NCI-H82 treated with DMSO at 0.1 percent for 48 hours (cell line): Measurements from ENCODE around the gene SLC28A3.

Experiments
- DNase-seq: peaks from one replicate; lab custom pipeline; 2025; ENCODE audit not compliant: unreplicated experiment; lab: John Stamatoyannopoulos, UW

The SLC28A3 gene

GRCh38 chr9:84301851-84302250 is 38.7 kb downstream of the SLC28A3 start:
- no peak for DNase-seq

DNA sequence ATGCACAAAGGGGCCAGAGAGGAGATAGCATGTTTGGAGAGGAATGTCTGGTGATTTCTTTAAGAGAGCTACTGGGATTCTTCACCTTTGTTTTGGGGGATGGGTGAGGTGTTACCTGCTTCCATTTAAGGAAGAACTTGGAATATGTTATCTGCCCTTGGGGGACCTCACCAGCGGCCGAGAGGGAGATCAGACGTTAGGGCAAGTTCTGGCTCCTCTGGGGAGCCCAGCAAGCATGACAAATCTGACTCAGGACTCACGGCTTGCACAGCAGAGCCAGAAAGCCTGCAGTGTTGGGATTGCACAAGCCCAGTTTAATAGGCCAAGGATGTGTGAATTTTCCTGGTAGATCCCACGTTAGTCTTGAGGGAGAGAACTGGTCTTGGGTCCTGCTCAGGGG is 40.3 kb downstream of the SLC28A3 start:
- DNase-seq = no peak

DNA sequence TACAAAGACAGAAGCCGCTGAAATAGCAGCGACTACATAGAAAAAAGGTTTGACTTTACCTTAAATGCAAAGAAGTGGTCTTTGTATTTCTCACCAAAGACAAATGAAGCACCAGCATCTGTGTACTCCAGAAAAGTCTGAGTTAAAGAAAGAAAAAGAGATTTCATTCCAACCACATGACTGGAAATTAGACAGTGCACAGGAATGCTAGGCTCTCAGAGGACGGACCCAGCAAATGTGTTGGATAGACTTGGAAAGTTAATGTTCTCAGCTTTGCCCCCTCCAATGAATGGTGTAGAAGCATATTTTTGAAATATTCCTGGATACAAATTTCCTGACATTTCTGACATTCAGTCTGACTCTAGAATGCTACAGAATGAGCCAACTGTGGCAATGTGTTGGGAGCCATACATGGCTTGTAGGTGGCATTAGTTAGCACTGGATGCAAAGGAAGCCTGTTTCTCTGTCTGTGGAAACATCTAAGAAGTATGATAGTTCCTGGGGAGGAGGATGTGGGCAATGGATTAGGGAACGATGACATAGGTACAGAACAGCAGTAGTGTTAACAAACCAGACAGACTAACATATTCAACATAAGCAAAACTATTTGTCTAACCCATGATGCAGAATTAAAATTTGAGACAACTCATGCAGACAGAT is 43.3 kb downstream of the SLC28A3 start:
- no peak for DNase-seq

GRCh38 chr9:84296146-84296843 is 44.3 kb downstream of the SLC28A3 start:
- DNase-seq = no peak

- no peak for DNase-seq
Measured at GRCh38 chr9:84294241-84294950, 46.2 kb downstream of the SLC28A3 start.

DNA sequence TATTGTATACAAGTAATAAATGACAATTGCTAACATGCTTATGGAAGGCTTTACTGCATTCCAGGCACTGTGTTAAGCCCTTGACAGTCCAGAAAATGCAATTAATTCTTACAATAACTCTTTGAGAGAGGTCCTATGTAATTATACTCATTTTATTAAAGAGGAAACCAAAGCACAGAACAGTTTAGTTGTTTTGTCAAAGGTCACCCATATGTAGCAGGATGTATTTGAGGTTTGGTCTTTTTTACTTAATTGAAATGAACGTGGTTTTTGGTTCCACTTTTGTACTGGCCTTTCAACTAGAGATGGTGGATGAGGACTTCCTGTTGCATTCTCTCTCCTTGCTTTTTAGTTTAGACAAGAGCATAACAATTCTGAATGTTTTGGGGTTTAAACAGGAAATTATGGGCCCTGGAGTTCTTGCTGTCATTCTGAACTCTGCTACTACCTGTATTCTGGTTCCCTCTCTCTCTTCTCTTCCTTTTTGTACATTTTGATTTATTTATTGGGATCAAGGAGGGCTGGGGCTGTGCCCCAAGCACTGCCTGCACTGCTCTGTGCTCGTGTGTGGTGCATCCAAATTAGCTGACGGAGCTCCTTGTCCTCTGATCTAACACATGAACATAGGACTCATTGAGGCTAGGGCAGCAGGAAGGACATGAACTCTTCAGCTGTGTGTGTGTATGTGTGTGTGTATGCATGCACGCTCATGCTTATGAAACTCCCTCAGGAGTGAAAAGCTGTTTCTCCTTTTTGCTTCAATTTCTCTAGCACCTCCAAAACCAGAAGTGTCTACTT is 47.4 kb downstream of the SLC28A3 start:
- DNase-seq = no peak

GRCh38 chr9:84285381-84285780 is 55.2 kb downstream of the SLC28A3 start:
- no peak for DNase-seq

DNA sequence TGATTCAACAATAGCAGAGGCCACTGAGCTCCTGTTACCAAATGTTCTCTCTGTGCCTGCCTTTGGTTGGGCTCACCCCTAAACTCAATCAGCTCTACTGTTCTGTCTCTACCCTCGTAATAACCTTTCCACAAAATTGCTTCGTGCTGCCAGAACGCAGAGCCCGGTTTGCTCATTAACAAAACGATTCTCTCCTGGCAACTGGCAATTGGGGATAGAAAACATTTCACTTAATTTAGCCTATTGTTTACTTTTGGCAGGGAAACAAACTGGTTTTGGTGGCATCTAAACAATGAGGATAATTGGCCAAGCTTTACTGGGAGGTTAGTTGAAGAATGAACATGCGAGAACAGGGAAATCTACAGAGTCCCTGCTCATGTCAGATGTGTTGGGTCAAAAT is 56.6 kb downstream of the SLC28A3 start:
- no peak for DNase-seq

- DNase-seq = no peak
Measured at GRCh38 chr9:84278130-84278529, 62.4 kb downstream of the SLC28A3 start.

DNA sequence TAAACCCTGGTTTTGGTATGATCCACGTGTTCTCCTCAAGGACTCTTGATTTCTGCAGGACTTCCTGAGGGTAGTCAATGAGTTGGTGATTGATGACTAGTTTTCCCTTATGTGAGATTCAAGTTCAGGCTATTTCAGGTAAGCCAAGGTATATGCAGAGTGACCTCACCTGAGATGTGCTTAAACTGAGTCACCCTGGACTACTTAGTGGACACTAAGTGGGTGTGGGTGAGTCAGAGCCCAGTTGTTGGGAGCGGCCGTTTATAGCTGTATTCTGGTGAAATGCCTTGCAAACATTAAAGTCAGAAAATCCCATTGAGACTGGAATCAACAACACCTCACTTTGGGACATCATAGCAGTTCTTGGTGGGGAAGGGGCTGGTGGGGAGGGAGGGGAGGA is 62.9 kb downstream of the SLC28A3 start:
- DNase-seq = no peak

DNA sequence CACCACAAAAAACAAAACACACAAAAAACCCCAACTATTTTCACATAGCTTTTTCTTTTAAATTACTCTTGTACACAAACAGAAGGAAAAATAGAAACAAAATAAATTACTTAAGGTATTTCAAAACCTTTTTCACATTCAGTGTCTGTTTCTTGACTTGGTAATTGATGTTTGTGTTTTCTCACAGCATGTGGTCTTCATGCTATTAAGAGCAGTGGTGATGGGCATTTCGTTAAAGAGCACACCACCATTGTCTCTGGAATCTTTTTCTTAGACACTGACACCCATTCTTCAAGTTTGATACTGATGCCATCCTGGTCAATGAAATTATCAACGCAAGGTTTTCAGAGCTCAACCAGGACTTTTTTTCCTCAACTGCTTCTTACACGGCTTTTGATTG is 63.8 kb downstream of the SLC28A3 start:
- DNase-seq = no peak

DNA sequence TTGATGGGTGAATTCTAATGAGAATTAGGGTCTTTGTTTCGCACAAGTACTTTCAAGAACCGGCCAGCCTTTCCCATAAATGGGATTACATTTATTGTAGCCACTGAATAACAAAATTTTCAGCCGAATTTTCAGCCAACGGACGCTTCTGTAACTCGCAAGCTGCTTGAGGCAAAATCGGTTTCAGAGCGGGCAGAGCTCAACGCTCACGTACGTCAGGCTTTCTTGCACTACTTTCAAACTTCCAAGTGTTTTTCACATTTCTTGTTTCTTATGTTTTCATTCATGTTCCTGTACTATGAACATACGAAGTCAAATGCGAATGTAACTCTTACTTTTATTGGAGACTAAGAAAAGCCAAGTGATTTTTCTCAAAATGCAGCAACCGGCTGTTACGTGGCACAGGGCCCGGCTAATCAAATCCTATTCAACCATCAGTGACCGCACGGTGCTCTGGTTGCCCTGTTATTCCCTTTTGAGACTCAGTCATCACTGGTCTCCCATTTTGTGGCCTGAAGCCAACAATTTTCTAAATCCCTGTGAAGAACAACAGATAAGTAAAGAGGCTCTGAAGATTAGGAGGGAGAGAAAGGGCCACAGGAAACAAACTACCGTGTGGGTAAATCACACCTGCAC is 68.5 kb downstream of the SLC28A3 start:
- DNase-seq = no peak

DNA sequence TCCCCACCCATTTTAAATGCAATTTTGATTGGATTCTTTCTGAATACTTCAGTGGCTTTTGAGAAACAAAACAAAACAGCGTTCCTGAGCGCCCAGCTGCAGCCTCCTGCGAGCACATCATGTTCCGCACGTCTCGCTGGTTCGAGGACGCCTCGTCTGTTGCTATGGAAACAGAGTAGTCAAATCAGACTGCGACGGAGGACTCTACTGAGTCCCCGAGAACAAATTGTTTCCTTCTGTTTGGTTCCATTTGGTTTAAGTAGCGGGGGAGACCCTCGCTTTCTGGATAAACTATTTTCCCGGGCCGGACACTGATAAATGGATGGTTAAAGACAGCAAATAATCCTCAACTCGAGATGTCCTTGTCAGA is 69.0 kb downstream of the SLC28A3 start:
- no peak for DNase-seq

DNA sequence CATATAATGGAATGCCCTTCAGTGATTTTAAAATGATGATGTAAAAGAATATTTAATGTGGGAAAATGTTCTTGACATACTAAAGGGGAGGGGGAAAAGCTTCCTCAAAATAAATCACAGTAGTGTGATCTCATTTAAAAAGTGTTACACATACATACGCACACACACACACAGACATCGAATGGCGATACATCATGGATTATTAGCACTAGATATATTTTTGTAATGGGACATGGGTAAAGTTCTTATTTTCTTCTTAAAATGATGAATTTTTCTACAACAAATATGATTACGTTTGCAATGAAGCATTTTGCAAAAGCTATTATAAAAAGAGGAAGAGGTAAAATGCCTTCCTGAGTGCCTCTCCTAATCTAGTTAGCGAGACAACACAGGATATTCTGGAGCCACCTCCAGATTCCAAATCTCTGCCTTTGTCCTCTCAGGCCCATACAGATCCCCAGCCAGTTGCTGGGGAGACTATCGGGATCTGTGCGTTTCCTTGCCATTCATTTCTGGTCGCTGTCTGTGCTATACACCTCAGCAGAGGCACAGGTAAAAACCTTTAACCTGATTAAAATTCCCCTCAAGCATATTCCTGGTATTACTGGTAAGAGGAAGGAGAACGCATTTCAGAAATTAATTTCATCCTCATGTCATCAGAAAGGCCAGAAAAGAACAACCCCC is 69.6 kb downstream of the SLC28A3 start:
- DNase-seq = no peak

DNA sequence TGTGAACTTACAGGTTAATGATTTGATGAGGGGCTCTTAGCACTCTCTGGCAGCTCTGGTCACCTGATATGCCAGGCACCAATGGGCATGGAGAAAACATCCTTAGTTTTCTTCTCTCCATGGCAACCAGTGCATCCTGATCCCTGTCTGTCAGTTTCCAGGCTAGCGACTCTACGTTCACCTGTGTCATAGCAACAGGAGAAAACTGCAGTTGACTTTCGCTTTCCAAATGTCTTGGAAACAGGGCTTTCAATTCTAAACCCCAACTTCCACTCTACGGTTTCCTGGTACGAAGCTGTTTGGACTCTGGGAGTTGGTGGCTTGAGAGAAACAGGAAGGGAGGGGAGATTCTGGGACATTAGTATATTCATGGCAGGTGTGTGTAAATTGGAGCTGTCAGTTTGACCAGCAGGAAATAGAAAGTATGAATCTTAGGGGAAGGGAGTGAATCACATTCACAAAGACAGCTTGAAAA is 74.4 kb downstream of the SLC28A3 start:
- DNase-seq = no peak

GRCh38 chr9:84264307-84265029 is 76.1 kb downstream of the SLC28A3 start:
- DNase-seq = no peak

- DNase-seq = peak; percentile 55
Measured at GRCh38 chr9:84261070-84261746, 79.3 kb downstream of the SLC28A3 start.

DNA sequence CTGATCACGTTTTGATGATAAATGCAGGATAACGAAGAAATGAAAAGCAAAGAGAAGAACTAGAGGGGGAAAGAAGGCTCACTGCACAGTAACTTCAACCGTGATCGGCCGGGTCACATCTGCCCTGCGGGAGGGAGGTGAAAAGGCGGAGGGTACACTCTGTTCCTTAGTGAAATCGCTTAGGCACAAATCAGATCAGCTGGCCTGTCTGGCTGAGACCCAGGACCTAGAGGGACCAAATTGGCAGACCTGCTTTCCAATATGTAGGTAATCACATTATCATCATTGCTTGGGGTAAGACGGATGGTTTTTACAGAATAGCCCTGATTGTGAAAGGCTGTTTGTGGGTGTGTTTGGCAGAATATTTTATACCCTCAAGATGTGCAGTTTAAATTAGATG is 82.2 kb downstream of the SLC28A3 start:
- no peak for DNase-seq

DNA sequence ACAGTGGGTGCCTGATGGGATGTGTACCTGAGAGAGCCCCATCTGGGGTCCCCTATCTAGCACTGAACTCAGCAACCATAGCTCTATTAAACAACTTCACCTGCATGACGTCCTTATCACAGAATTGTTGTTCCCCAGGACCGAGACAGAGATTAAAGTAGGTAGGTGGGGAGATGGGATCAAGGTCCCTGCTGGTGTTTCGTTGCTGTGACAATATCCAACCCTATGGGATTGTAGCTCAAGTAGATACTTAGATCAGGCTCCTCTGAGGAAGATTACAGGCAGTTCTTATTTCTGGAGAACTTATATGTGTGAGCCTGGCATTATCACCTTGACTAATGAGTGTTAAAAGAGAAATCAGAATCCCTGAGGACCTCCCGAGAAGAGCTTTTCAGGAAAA is 84.9 kb downstream of the SLC28A3 start:
- DNase-seq = no peak
